Head of caudate nucleus (tissue), 42 donors: ENCODE data around the gene SCAI.
"Not testable (repeated sequence)": the region's sequence is repeated elsewhere in the genome, so short reads cannot be mapped to it uniquely, and the experiment has no call there.

Experiments
- DNase-seq, 42 donors: peaks; one replicate each; pipeline versions ENCODE4 v3.0.0 to v3.0.0-alpha.2; 2020 to 2021; ENCODE audit warnings: mixed read lengths in 7 of 42
- intact Hi-C: fragments of 100-400 bp; cut with DNase I; formaldehyde crosslinking; loops from one replicate; pipeline ENCODE4 v1.15.0; 2022

Gene SCAI

GRCh38 chr9:124928116-124928515, 215.2 kb downstream of the SCAI start:
- DNase-seq, result no peak
- intact Hi-C loops, result no loop called here

- intact Hi-C loops, DNase-seq: not testable (repeated sequence)
These were observed 222.9 kb downstream of the SCAI start for GRCh38 chr9:124920394-124920793.

- intact Hi-C loops, result no loop called here
- no peak for DNase-seq
These were observed 228.4 kb downstream of the SCAI start for GRCh38 chr9:124914753-124915405.

- DNase-seq, result no peak
- intact Hi-C loops, result no loop called here
These were observed 229.9 kb downstream of the SCAI start for GRCh38 chr9:124913378-124913777.

- DNase-seq, result no peak
- intact Hi-C loops, result no loop called here
These were observed 231.6 kb downstream of the SCAI start for GRCh38 chr9:124911766-124912165.

GRCh38 chr9:124908098-124908497, 235.2 kb downstream of the SCAI start:
- DNase-seq, result no peak
- intact Hi-C loops, result no loop called here

- no peak for DNase-seq
- intact Hi-C loops, result no loop called here
These were observed 236.4 kb downstream of the SCAI start for GRCh38 chr9:124906966-124907365.

- intact Hi-C loops, result no loop called here
- no peak for DNase-seq
These were observed 243.5 kb downstream of the SCAI start for GRCh38 chr9:124899845-124900244.

- no peak for DNase-seq
- intact Hi-C loops, result no loop called here
These were observed 245.5 kb downstream of the SCAI start for GRCh38 chr9:124897570-124898460.

- peak in 26 of 42 donors; percentile 18 to 70 (median 51) for DNase-seq
- intact Hi-C loops, result no loop called here
These were observed 248.6 kb downstream of the SCAI start for GRCh38 chr9:124894741-124895170.

GRCh38 chr9:124894035-124894740, 249.1 kb downstream of the SCAI start:
- intact Hi-C loops, result no loop called here

More at GRCh38 chr9:124894035-124894740, 249.1 kb downstream of the SCAI start:
- DNase-seq, result no peak
